ENCODE results near the gene HECTD4. TPM values are rescaled to one million over a fixed set of nuclear protein-coding genes. Genes with fewer than 3 reads are reported as not detected.

Gene HECTD4
- total RNA-seq, 1 experiment from 2014 or later = 51.3 TPM

GRCh38 chr12:112134731-112135130 lies 247.5 kb downstream of the HECTD4 start:
- BruUV-seq (replicated peaks) = no TSS peak
- TF ChIP-seq SIN3A (IDR thresholded peaks at IDR 0.05; ENCODE audit: borderline replicate concordance, insufficient read depth, low read depth, low read length) = no peak
- TF ChIP-seq REST (IDR thresholded peaks at IDR 0.05; ENCODE audit: insufficient read depth in 1 of 2, low read depth in 2 of 2, low read length in 1 of 2) = no peak
- TF ChIP-seq TCF7L2 (IDR thresholded peaks at IDR 0.05; ENCODE audit: low read depth, low read length) = no peak
- TF ChIP-seq CTCF (IDR thresholded peaks at IDR 0.05) = no peak
- TF ChIP-seq POLR2AphosphoS5 (IDR thresholded peaks at IDR 0.05; ENCODE audit: low read depth, low read length) = no peak
- DNase-seq (ENCODE audit: low read depth, low spot score) (no peak), ATAC-seq (no peak)
- Histone ChIP-seq H3K9me3 (ENCODE audit: control insufficient read depth, insufficient read depth, low read depth, low read length) (no peaks in the 10 kb centered on the region), H3K27ac (ENCODE audit: low read length) (no peak overlapping the region), H3K27me3 (ENCODE audit: control insufficient read depth, insufficient read depth, low read length) (no peaks in the 10 kb centered on the region), H3K36me3 (ENCODE audit: control insufficient read depth, insufficient read depth, low read length) (peaks cover 5% of the 10 kb centered on the region; the same call in 1 of the 2 replicates), H3K4me3 (ENCODE audit: low read depth in 2 of 2, low read length in 2 of 2) (no peak overlapping the region), H3K4me1 (ENCODE audit: control insufficient read depth, insufficient read depth, low read length) (peaks cover 11% of the 10 kb centered on the region; the same call in 1 of the 2 replicates)
- ChIA-PET CTCF (no interaction called here), POLR2A (no interaction called here)
- in situ Hi-C loops (cut with HindIII; ENCODE audit: low pct_unique_long_range_greater_than_20kb, low sequenced_read_pairs) (no loop called here), intact Hi-C loops (cut with micrococcal nuclease; ENCODE audit: unreplicated experiment) (no loop called here)

GRCh38 chr12:112133418-112133817 lies 248.8 kb downstream of the HECTD4 start:
- POLR2A ChIA-PET = interaction anchor here (0.6 kb wide), 2 partner anchors 9 to 34 kb away, joined by 3 read pairs; no protein-coding TSS in a partner anchor

More at GRCh38 chr12:112133418-112133817, 248.8 kb downstream of the HECTD4 start:
- ATAC-seq (no peak), DNase-seq (ENCODE audit: low read depth, low spot score) (no peak)
- Histone ChIP-seq H3K4me3 (ENCODE audit: low read depth in 2 of 2, low read length in 2 of 2) (no peak overlapping the region), H3K9me3 (ENCODE audit: control insufficient read depth, insufficient read depth, low read depth, low read length) (no peaks in the 10 kb centered on the region), H3K27ac (ENCODE audit: low read length) (no peak overlapping the region), H3K36me3 (ENCODE audit: control insufficient read depth, insufficient read depth, low read length) (peaks cover 5% of the 10 kb centered on the region; the same call in 1 of the 2 replicates), H3K4me1 (ENCODE audit: control insufficient read depth, insufficient read depth, low read length) (peaks cover 13% of the 10 kb centered on the region; the same call in 1 of the 2 replicates), H3K27me3 (ENCODE audit: control insufficient read depth, insufficient read depth, low read length) (no peaks in the 10 kb centered on the region)
- TF ChIP-seq SIN3A (IDR thresholded peaks at IDR 0.05; ENCODE audit: borderline replicate concordance, insufficient read depth, low read depth, low read length) = no peak
- TF ChIP-seq REST (IDR thresholded peaks at IDR 0.05; ENCODE audit: insufficient read depth in 1 of 2, low read depth in 2 of 2, low read length in 1 of 2) = no peak
- TF ChIP-seq TCF7L2 (IDR thresholded peaks at IDR 0.05; ENCODE audit: low read depth, low read length) = no peak
- intact Hi-C loops (cut with micrococcal nuclease; ENCODE audit: unreplicated experiment) = no loop called here
- CTCF ChIA-PET = no interaction called here
- in situ Hi-C loops (cut with HindIII; ENCODE audit: low pct_unique_long_range_greater_than_20kb, low sequenced_read_pairs) = no loop called here
- BruUV-seq (replicated peaks) = no TSS peak

All from Panc1 (cell line).